ENCODE data around the gene NFKBIA.
A peak's percentile ranks its signal among the peaks of the same experiment; 100 is the strongest.

NFKBIA gene

GRCh38 chr14:35423621-35424020, 19.1 kb upstream of the NFKBIA start:
- Histone ChIP-seq H3K9me3 (ENCODE audit: insufficient read depth, low read depth, low read length) (no peaks in the 10 kb centered on the region), H3K27ac (ENCODE audit: low read length) (no peak overlapping the region), H3K36me3 (ENCODE audit: insufficient read depth, low read depth, low read length) (no peaks in the 10 kb centered on the region), H3K9ac (ENCODE audit: low read depth, low read length) (no peak overlapping the region), H3K4me1 (ENCODE audit: insufficient read depth, low read length) (no peaks in the 10 kb centered on the region), H3K27me3 (ENCODE audit: insufficient read depth, low read length) (no peaks in the 10 kb centered on the region), H3K4me3 (ENCODE audit: low read length) (no peak overlapping the region)

DNA sequence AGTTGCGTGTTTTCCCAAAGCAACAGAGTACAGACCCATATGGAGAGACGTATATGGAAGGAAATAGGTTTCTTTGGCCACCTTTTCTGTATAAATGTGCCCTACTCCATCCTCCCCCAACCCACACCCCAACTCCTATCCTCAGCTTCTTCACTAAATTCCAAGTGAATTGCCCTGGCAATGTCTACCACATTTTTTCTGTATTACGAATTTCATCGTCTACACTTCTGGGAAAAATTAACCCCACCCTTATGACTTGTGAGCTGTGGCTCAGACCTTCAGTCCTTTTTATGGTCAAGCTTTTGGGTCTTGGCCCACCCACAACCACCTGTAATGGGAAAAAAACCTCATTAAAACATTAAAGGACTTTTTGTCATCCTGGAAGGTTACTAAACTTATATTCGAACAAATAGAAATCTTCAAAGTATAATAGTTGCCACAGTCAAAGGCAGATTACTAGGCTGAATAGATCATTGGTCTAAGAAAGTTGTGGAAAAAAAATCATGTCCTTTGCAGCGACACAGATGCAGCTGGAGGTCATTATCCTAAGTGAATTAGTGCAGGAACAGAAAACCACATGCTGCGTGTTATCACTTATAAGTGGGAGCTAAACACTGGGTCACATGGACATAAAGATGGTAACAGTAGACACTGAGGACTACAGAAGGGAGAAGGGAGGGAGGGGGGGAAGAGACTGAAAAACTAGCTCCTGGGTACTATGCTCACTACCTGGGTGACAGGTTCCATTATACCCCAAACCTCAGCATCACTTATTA, 15.7 kb upstream of the NFKBIA start:
- H3K9me3 ChIP-seq (ENCODE audit: insufficient read depth, low read depth, low read length) = no peaks in the 10 kb centered on the region
- H3K27me3 ChIP-seq (ENCODE audit: insufficient read depth, low read length) = no peaks in the 10 kb centered on the region
- H3K9ac ChIP-seq (ENCODE audit: low read depth, low read length) = no peak overlapping the region
- H3K36me3 ChIP-seq (ENCODE audit: insufficient read depth, low read depth, low read length) = no peaks in the 10 kb centered on the region
- H3K27ac ChIP-seq (ENCODE audit: low read length) = no peak overlapping the region
- H3K4me1 ChIP-seq (ENCODE audit: insufficient read depth, low read length) = no peaks in the 10 kb centered on the region
- no peak overlapping the region for H3K4me3 ChIP-seq (ENCODE audit: low read length)

GRCh38 chr14:35419429-35419841, 14.9 kb upstream of the NFKBIA start:
- no peaks in the 10 kb centered on the region for H3K27me3 ChIP-seq (ENCODE audit: insufficient read depth, low read length)
- H3K27ac ChIP-seq (ENCODE audit: low read length) = no peak overlapping the region
- no peaks in the 10 kb centered on the region for H3K9me3 ChIP-seq (ENCODE audit: insufficient read depth, low read depth, low read length)
- H3K4me3 ChIP-seq (ENCODE audit: low read length) = no peak overlapping the region
- peaks cover 3% of the 10 kb centered on the region; the same call in 1 of the 2 replicates for H3K4me1 ChIP-seq (ENCODE audit: insufficient read depth, low read length)
- no peaks in the 10 kb centered on the region for H3K36me3 ChIP-seq (ENCODE audit: insufficient read depth, low read depth, low read length)
- H3K9ac ChIP-seq (ENCODE audit: low read depth, low read length) = no peak overlapping the region

- Histone ChIP-seq H3K36me3 (ENCODE audit: insufficient read depth, low read depth, low read length) (no peaks in the 10 kb centered on the region), H3K9ac (ENCODE audit: low read depth, low read length) (no peak overlapping the region), H3K4me1 (ENCODE audit: insufficient read depth, low read length) (peaks cover 3% of the 10 kb centered on the region; the same call in 1 of the 2 replicates), H3K9me3 (ENCODE audit: insufficient read depth, low read depth, low read length) (no peaks in the 10 kb centered on the region), H3K4me3 (ENCODE audit: low read length) (no peak overlapping the region), H3K27ac (ENCODE audit: low read length) (no peak overlapping the region), H3K27me3 (ENCODE audit: insufficient read depth, low read length) (no peaks in the 10 kb centered on the region)
Observed at GRCh38 chr14:35418093-35418492, 13.5 kb upstream of the NFKBIA start.

GRCh38 chr14:35416108-35416750, 11.7 kb upstream of the NFKBIA start:
- no peaks in the 10 kb centered on the region for H3K9me3 ChIP-seq (ENCODE audit: insufficient read depth, low read depth, low read length)
- no peaks in the 10 kb centered on the region for H3K27me3 ChIP-seq (ENCODE audit: insufficient read depth, low read length)
- H3K9ac ChIP-seq (ENCODE audit: low read depth, low read length) = no peak overlapping the region
- H3K4me1 ChIP-seq (ENCODE audit: insufficient read depth, low read length) = peaks cover 3% of the 10 kb centered on the region; the same call in 1 of the 2 replicates
- H3K4me3 ChIP-seq (ENCODE audit: low read length) = no peak overlapping the region
- H3K36me3 ChIP-seq (ENCODE audit: insufficient read depth, low read depth, low read length) = no peaks in the 10 kb centered on the region
- no peak overlapping the region for H3K27ac ChIP-seq (ENCODE audit: low read length)

GRCh38 chr14:35414365-35414764, 9.8 kb upstream of the NFKBIA start:
- Histone ChIP-seq H3K4me1 (ENCODE audit: insufficient read depth, low read length) (peaks cover 3% of the 10 kb centered on the region; the same call in 1 of the 2 replicates), H3K27ac (ENCODE audit: low read length) (no peak overlapping the region), H3K4me3 (ENCODE audit: low read length) (no peak overlapping the region), H3K9ac (ENCODE audit: low read depth, low read length) (no peak overlapping the region), H3K9me3 (ENCODE audit: insufficient read depth, low read depth, low read length) (no peaks in the 10 kb centered on the region), H3K36me3 (ENCODE audit: insufficient read depth, low read depth, low read length) (no peaks in the 10 kb centered on the region), H3K27me3 (ENCODE audit: insufficient read depth, low read length) (no peaks in the 10 kb centered on the region)

- H3K9me3 ChIP-seq (ENCODE audit: insufficient read depth, low read depth, low read length) = no peaks in the 10 kb centered on the region
- H3K9ac ChIP-seq (ENCODE audit: low read depth, low read length) = 0 out of 2 replicates have a peak overlapping the region, but pooled peaks have one; percentile 4
- H3K27me3 ChIP-seq (ENCODE audit: insufficient read depth, low read length) = no peaks in the 10 kb centered on the region
- H3K36me3 ChIP-seq (ENCODE audit: insufficient read depth, low read depth, low read length) = no peaks in the 10 kb centered on the region
- H3K27ac ChIP-seq (ENCODE audit: low read length) = no peak overlapping the region
- H3K4me3 ChIP-seq (ENCODE audit: low read length) = no peak overlapping the region
- H3K4me1 ChIP-seq (ENCODE audit: insufficient read depth, low read length) = peaks cover 3% of the 10 kb centered on the region; the same call in 1 of the 2 replicates
Observed at GRCh38 chr14:35412272-35413056, 7.9 kb upstream of the NFKBIA start.

DNA sequence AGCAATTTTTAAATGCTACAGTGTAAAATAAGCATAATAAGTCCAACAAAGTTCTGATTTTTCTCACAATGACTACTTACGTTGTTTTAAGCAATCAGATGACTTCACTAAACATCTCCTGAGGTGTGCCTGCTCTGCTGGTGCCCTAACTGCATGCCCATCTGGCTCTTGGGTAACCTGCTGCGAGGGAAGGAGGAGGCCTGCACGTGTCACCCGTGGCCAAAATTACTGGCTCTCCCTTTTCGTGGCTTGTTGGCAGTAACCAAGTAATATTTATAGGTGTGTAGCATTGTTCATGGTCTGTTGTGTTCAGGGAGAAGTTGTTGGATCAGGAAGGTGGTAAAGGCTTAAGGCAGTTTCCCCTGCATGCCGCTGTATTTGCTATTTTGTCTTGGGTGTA, 6.3 kb upstream of the NFKBIA start:
- no peaks in the 10 kb centered on the region for H3K9me3 ChIP-seq (ENCODE audit: insufficient read depth, low read depth, low read length)
- no peaks in the 10 kb centered on the region for H3K27me3 ChIP-seq (ENCODE audit: insufficient read depth, low read length)
- no peaks in the 10 kb centered on the region for H3K36me3 ChIP-seq (ENCODE audit: insufficient read depth, low read depth, low read length)
- H3K4me3 ChIP-seq (ENCODE audit: low read length) = no peak overlapping the region
- no peak overlapping the region for H3K27ac ChIP-seq (ENCODE audit: low read length)
- no peak overlapping the region for H3K9ac ChIP-seq (ENCODE audit: low read depth, low read length)
- peaks cover 7% of the 10 kb centered on the region for H3K4me1 ChIP-seq (ENCODE audit: insufficient read depth, low read length)

- Histone ChIP-seq H3K9me3 (ENCODE audit: insufficient read depth, low read depth, low read length) (no peaks in the 10 kb centered on the region), H3K27ac (ENCODE audit: low read length) (no peak overlapping the region), H3K9ac (ENCODE audit: low read depth, low read length) (no peak overlapping the region), H3K27me3 (ENCODE audit: insufficient read depth, low read length) (no peaks in the 10 kb centered on the region), H3K36me3 (ENCODE audit: insufficient read depth, low read depth, low read length) (no peaks in the 10 kb centered on the region), H3K4me1 (ENCODE audit: insufficient read depth, low read length) (peaks cover 10% of the 10 kb centered on the region), H3K4me3 (ENCODE audit: low read length) (no peak overlapping the region)
Observed at GRCh38 chr14:35409595-35409994, 5.0 kb upstream of the NFKBIA start.

DNA sequence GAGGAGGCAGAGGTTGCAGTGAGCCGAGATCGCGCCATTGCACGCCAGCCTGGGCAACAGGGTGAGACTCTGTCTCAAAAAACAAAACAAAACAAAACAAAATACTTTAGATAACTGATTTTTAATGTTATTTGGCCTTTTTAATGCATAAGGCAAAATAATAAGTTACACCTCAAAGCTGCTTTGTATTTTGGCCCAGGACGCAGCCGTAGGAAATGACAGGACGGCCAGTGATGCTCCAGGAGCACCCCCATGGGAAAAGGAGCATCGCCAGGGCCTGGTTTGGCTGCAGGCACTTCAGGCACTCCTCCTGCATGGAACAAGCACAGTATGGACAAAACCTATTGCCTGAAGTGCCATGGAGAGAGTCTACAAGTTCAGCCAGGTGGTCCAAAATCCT, 3.5 kb upstream of the NFKBIA start:
- H3K4me1 ChIP-seq (ENCODE audit: insufficient read depth, low read length) = peaks cover 13% of the 10 kb centered on the region; the same call in 1 of the 2 replicates
- H3K9ac ChIP-seq (ENCODE audit: low read depth, low read length) = no peak overlapping the region
- H3K27me3 ChIP-seq (ENCODE audit: insufficient read depth, low read length) = no peaks in the 10 kb centered on the region
- no peaks in the 10 kb centered on the region for H3K9me3 ChIP-seq (ENCODE audit: insufficient read depth, low read depth, low read length)
- no peak overlapping the region for H3K27ac ChIP-seq (ENCODE audit: low read length)
- H3K36me3 ChIP-seq (ENCODE audit: insufficient read depth, low read depth, low read length) = peaks cover 6% of the 10 kb centered on the region
- no peak overlapping the region for H3K4me3 ChIP-seq (ENCODE audit: low read length)

- H3K4me1 ChIP-seq (ENCODE audit: insufficient read depth, low read length) = peaks cover 16% of the 10 kb centered on the region; the same call in 1 of the 2 replicates
- H3K27me3 ChIP-seq (ENCODE audit: insufficient read depth, low read length) = no peaks in the 10 kb centered on the region
- H3K9ac ChIP-seq (ENCODE audit: low read depth, low read length) = no peak overlapping the region
- no peaks in the 10 kb centered on the region for H3K9me3 ChIP-seq (ENCODE audit: insufficient read depth, low read depth, low read length)
- H3K36me3 ChIP-seq (ENCODE audit: insufficient read depth, low read depth, low read length) = peaks cover 13% of the 10 kb centered on the region
- no peak overlapping the region for H3K4me3 ChIP-seq (ENCODE audit: low read length)
- no peak overlapping the region for H3K27ac ChIP-seq (ENCODE audit: low read length)
Observed at GRCh38 chr14:35407306-35407630, 2.7 kb upstream of the NFKBIA start.
